Measurements from ENCODE around the gene GPR12.

Gene GPR12

DNA sequence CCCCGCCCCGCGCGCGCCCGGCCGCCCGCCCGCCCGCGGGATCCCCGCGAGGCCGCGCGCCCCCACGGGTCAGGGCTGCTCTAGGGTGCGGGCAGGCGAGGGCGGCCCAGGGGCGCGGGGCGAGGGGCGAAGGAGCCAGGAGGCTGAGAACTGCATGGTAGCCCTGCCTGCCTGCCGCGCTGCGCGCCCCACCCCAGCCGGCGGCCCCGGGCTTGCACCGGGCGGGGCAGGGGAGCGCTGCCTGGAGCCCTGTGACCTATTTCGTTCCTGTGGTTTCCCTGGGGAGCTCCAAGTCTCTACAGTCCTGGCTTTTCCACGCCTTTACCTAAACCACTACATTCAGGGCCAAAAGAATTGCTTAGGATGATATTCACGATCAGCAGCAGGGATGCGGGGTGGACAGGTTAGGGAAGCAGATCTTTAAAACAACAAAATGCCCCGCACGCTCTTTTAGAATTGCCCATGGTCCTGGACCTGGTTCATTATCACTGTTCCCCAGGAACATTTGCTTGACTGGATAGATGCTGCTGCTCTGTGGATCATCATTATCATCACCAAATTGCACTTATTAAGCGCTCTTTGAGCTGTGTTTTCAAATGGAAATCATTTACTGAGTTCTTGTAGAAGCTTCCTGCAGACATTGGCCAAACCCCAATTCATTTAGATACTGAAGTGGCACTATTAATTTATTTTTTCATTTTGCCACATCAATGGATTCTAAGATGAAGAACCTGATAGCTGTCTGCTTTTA, 421 bp upstream of the GPR12 start:
- peak overlapping the region; percentile 11 for H3K4me3 Mint-ChIP-seq
- H3K27ac Mint-ChIP-seq, result no peak overlapping the region
- H3K27me3 Mint-ChIP-seq, result peaks cover 29% of the 10 kb centered on the region
- no peaks in the 10 kb centered on the region for H3K9me3 Mint-ChIP-seq
- no peaks in the 10 kb centered on the region for H3K36me3 Mint-ChIP-seq
- ATAC-seq (ENCODE audit: low read depth) (peak; percentile 10), DNase-seq (ENCODE audit: low spot score in 2 of 2) (no peak)
- H3K4me1 Mint-ChIP-seq, result peaks cover 9% of the 10 kb centered on the region

DNA sequence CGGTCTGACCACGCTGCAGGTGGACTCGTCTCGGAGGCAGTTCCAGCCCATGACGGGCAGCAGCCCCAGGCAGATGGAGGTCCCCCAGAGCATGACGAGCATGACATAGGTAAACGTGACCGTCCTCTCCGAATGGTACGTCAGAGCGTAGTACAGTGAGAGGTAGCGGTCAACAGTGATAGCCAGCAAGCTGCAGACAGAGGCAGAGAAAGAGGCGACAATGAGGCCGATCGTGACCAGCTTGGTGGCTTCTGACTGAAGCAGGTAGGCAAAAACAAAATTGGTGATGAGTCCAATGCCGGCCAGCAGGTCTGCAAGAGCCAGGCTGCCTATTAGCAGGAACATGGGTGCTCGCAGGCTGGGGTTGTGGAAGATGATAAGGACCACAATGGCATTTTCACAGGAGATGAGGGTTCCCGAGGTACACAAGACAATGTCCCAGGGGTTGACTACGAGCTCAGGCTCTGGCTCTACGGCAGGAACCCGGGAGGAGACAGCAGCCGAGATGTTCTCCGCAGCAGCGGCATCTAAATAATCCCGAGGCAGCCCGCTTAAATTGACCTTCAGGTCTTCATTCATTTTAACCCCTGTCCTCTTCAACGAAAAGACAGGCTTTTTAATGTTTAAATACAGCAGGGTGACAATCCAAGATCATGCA, 1.2 kb downstream of the GPR12 start:
- H3K9me3 Mint-ChIP-seq, result no peaks in the 10 kb centered on the region
- peak overlapping the region; percentile 70 for H3K4me3 Mint-ChIP-seq
- ATAC-seq (ENCODE audit: low read depth) (no peak), DNase-seq (ENCODE audit: low spot score in 2 of 2) (no peak)
- H3K36me3 Mint-ChIP-seq, result no peaks in the 10 kb centered on the region
- H3K27me3 Mint-ChIP-seq, result peaks cover 27% of the 10 kb centered on the region
- peaks cover 9% of the 10 kb centered on the region for H3K4me1 Mint-ChIP-seq
- no peak overlapping the region for H3K27ac Mint-ChIP-seq

GRCh38 chr13:26758496-26759157, 2.0 kb downstream of the GPR12 start:
- no peak overlapping the region for H3K27ac Mint-ChIP-seq
- H3K4me3 Mint-ChIP-seq, result peak overlapping the region; percentile 35
- H3K9me3 Mint-ChIP-seq, result no peaks in the 10 kb centered on the region
- no peak for DNase-seq (ENCODE audit: low spot score in 2 of 2)
- H3K36me3 Mint-ChIP-seq, result no peaks in the 10 kb centered on the region
- peaks cover 27% of the 10 kb centered on the region for H3K27me3 Mint-ChIP-seq
- ATAC-seq (ENCODE audit: low read depth), result no peak
- peaks cover 9% of the 10 kb centered on the region for H3K4me1 Mint-ChIP-seq

- ATAC-seq (ENCODE audit: low read depth), result no peak
- H3K4me3 Mint-ChIP-seq, result no peak overlapping the region
- H3K27me3 Mint-ChIP-seq, result peaks cover 25% of the 10 kb centered on the region
- no peaks in the 10 kb centered on the region for H3K9me3 Mint-ChIP-seq
- H3K36me3 Mint-ChIP-seq, result no peaks in the 10 kb centered on the region
- peaks cover 9% of the 10 kb centered on the region for H3K4me1 Mint-ChIP-seq
- no peak for DNase-seq (ENCODE audit: low spot score in 2 of 2)
- H3K27ac Mint-ChIP-seq, result no peak overlapping the region
Observed at GRCh38 chr13:26756961-26757360, 3.6 kb downstream of the GPR12 start.

- Mint-ChIP-seq H3K36me3 (no peaks in the 10 kb centered on the region), H3K27me3 (peaks cover 16% of the 10 kb centered on the region), H3K4me3 (no peak overlapping the region), H3K9me3 (no peaks in the 10 kb centered on the region), H3K27ac (no peak overlapping the region), H3K4me1 (no peaks in the 10 kb centered on the region)
- ATAC-seq (ENCODE audit: low read depth), result no peak
- DNase-seq (ENCODE audit: low spot score in 2 of 2), result no peak
Observed at GRCh38 chr13:26752671-26753070, 7.9 kb downstream of the GPR12 start.

DNA sequence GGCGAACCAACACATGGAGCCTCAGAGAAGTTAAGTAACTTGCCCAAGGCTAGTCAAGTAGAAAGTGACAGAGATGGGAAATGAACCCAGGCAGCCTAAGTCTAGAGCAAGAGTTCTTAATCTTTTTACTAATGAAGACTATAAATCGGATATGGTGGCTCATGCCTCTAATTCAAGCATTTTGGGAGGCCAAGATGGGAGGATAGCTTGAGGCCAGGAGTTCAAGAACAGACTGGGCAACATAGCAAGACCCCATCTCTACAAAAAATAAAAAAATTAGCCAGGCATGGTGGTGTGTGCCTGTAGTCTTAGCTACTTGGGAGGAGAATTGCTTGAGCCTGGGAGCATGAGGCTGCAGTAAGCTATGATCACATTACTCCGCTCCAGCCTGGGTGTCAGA, 10.7 kb downstream of the GPR12 start:
- Mint-ChIP-seq H3K27me3 (peaks cover 24% of the 10 kb centered on the region), H3K9me3 (no peaks in the 10 kb centered on the region), H3K27ac (no peak overlapping the region), H3K4me1 (no peaks in the 10 kb centered on the region), H3K36me3 (no peaks in the 10 kb centered on the region), H3K4me3 (no peak overlapping the region)
- ATAC-seq (ENCODE audit: low read depth) (no peak), DNase-seq (ENCODE audit: low spot score in 2 of 2) (no peak)

GRCh38 chr13:26749285-26749684, 11.3 kb downstream of the GPR12 start:
- DNase-seq (ENCODE audit: low spot score in 2 of 2), result no peak
- no peaks in the 10 kb centered on the region for H3K4me1 Mint-ChIP-seq
- no peaks in the 10 kb centered on the region for H3K36me3 Mint-ChIP-seq
- H3K4me3 Mint-ChIP-seq, result no peak overlapping the region
- no peak for ATAC-seq (ENCODE audit: low read depth)
- no peaks in the 10 kb centered on the region for H3K9me3 Mint-ChIP-seq
- H3K27me3 Mint-ChIP-seq, result peaks cover 27% of the 10 kb centered on the region
- no peak overlapping the region for H3K27ac Mint-ChIP-seq

DNA sequence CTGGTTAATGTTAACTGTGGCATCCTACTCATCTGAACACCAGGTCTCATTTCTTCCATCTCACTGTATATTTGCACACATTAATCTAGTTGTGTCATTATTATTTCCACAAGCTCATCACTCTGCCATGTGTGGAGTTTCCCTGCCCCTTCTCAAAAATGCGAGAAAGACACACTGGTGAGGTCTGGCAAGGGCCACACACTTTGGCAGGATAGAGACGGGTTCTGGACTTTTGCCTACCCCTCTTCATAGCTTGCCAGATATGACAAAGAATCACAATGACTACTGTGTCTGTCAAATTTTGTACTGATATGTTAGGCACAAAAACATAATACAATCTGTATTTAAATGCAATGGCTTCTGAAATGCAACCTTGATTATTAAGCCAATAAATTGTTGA, 12.9 kb downstream of the GPR12 start:
- Mint-ChIP-seq H3K27ac (no peak overlapping the region), H3K27me3 (peaks cover 28% of the 10 kb centered on the region), H3K4me1 (no peaks in the 10 kb centered on the region), H3K4me3 (no peak overlapping the region), H3K36me3 (no peaks in the 10 kb centered on the region), H3K9me3 (no peaks in the 10 kb centered on the region)
- no peak for ATAC-seq (ENCODE audit: low read depth)
- DNase-seq (ENCODE audit: low spot score in 2 of 2), result no peak

DNA sequence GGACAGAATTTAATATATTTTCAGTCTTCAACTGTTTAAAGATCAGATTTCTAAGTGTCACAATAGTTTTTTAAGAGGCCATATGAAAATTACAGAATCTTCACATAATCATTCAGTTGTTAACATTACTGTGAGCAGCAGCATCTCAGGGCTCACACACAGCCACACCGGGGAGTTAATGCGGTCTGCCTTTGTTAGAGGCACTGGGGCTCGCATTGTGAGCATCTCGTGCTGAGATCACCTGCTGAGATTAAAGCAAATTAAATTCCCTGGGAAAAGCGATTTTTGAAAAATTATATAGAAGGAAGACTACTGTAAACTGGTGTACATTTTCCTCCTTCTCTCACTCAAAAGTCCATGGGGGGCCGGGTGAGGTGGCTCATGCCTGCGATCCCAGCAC, 16.6 kb downstream of the GPR12 start:
- peaks cover 2% of the 10 kb centered on the region for H3K9me3 Mint-ChIP-seq
- ATAC-seq (ENCODE audit: low read depth) (no peak), DNase-seq (ENCODE audit: low spot score in 2 of 2) (no peak)
- H3K4me1 Mint-ChIP-seq, result no peaks in the 10 kb centered on the region
- H3K36me3 Mint-ChIP-seq, result no peaks in the 10 kb centered on the region
- peaks cover 15% of the 10 kb centered on the region for H3K27me3 Mint-ChIP-seq
- H3K27ac Mint-ChIP-seq, result no peak overlapping the region
- H3K4me3 Mint-ChIP-seq, result no peak overlapping the region

DNA sequence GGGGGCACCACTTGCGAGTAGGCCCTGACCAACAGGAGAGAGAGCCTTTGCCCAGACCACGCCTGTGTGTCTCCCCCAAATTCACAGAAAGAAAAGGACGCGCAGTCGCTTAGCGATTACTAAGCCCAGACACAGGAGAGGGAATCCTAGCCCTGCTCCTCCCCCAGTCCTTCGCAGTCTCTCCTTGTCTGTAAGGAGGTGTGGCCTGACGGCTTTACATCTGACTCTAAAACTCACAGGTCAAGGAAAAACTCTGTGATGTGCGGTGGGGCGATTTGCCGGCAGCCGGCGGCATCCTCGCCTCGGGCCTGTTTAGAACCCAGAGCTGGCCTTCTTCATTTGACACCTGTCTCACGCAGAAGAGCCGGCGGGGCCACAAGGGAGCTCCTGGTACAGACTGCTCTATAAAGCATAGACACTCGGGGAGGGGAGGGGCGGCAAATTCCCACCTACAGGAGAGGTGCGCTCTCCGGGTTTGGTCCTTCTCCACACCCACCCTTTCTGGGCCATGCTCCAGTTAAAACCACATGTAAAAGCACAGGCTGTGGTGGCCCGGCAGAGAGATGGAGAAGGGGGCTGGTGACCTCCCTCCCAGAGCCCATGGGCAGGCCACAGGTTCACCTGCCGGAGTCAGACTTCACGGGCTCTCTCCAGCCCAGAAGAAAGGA, 17.8 kb downstream of the GPR12 start:
- H3K27ac Mint-ChIP-seq, result no peak overlapping the region
- H3K9me3 Mint-ChIP-seq, result peaks cover 4% of the 10 kb centered on the region
- H3K27me3 Mint-ChIP-seq, result peaks cover 15% of the 10 kb centered on the region
- peaks cover 1% of the 10 kb centered on the region for H3K36me3 Mint-ChIP-seq
- ATAC-seq (ENCODE audit: low read depth), result no peak
- H3K4me1 Mint-ChIP-seq, result no peaks in the 10 kb centered on the region
- H3K4me3 Mint-ChIP-seq, result no peak overlapping the region
- DNase-seq (ENCODE audit: low spot score in 2 of 2), result no peak

- H3K36me3 Mint-ChIP-seq, result peaks cover 2% of the 10 kb centered on the region
- DNase-seq (ENCODE audit: low spot score in 2 of 2) (no peak), ATAC-seq (ENCODE audit: low read depth) (no peak)
- H3K4me3 Mint-ChIP-seq, result no peak overlapping the region
- no peaks in the 10 kb centered on the region for H3K4me1 Mint-ChIP-seq
- no peak overlapping the region for H3K27ac Mint-ChIP-seq
- peaks cover 7% of the 10 kb centered on the region for H3K27me3 Mint-ChIP-seq
- H3K9me3 Mint-ChIP-seq, result peaks cover 7% of the 10 kb centered on the region
Observed at GRCh38 chr13:26735677-26736076, 24.9 kb downstream of the GPR12 start.

DNA sequence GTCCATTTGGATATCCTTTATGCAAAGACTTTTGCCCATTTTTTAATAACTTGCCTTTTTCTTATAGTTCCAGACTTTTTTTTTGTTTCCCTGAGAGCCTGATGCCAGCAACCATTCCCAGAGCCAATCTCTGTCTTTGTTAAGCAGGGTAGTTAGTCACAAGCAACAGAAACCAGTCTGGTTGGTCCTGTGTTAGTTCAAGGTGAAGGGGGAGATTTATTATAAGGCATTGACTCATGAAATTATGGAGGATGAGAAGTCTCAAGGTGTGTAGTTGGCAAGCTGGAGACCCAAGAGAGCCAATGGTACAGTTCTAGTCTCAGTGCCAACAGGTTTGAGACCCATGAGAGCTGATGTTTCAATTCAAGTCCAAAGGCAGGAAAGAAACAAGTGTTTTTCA, 33.0 kb downstream of the GPR12 start:
- no peak for ATAC-seq (ENCODE audit: low read depth)
- no peaks in the 10 kb centered on the region for H3K9me3 Mint-ChIP-seq
- no peaks in the 10 kb centered on the region for H3K36me3 Mint-ChIP-seq
- H3K27ac Mint-ChIP-seq, result no peak overlapping the region
- DNase-seq (ENCODE audit: low spot score in 2 of 2), result no peak
- H3K27me3 Mint-ChIP-seq, result peaks cover 7% of the 10 kb centered on the region
- H3K4me3 Mint-ChIP-seq, result no peak overlapping the region
- no peaks in the 10 kb centered on the region for H3K4me1 Mint-ChIP-seq

GRCh38 chr13:26727122-26727521, 33.5 kb downstream of the GPR12 start:
- Mint-ChIP-seq H3K27ac (no peak overlapping the region), H3K36me3 (no peaks in the 10 kb centered on the region), H3K9me3 (no peaks in the 10 kb centered on the region), H3K4me1 (peaks cover 3% of the 10 kb centered on the region), H3K27me3 (peaks cover 7% of the 10 kb centered on the region), H3K4me3 (no peak overlapping the region)
- no peak for DNase-seq (ENCODE audit: low spot score in 2 of 2)
- ATAC-seq (ENCODE audit: low read depth), result no peak

GRCh38 chr13:26726684-26727083, 33.9 kb downstream of the GPR12 start:
- no peak for ATAC-seq (ENCODE audit: low read depth)
- H3K4me1 Mint-ChIP-seq, result peaks cover 4% of the 10 kb centered on the region
- H3K27ac Mint-ChIP-seq, result no peak overlapping the region
- no peak overlapping the region for H3K4me3 Mint-ChIP-seq
- H3K9me3 Mint-ChIP-seq, result no peaks in the 10 kb centered on the region
- H3K36me3 Mint-ChIP-seq, result no peaks in the 10 kb centered on the region
- H3K27me3 Mint-ChIP-seq, result peaks cover 6% of the 10 kb centered on the region
- DNase-seq (ENCODE audit: low spot score in 2 of 2), result no peak
